GM12878 (cell line): ENCODE data around the gene ACTG1. TPM values are rescaled to one million over a fixed set of nuclear protein-coding genes. Genes with fewer than 3 reads are reported as not detected.

Experiments
- CEBPZ ChIP-seq: fragments of 150-350 bp; IDR thresholded peaks from 2 replicates; pipeline ENCODE4 v1.6.1; 2016; ENCODE audit warnings: low read depth, low read length
- CHD1 ChIP-seq: IDR thresholded peaks from 2 replicates; pipeline ENCODE4 v1.6.1; 2012; ENCODE audit warnings: low read depth, low read length, improper control_type of control experiment
- CREM ChIP-seq: IDR thresholded peaks from 2 replicates; pipeline ENCODE4 v1.6.1; 2014; ENCODE audit warnings: antibody characterized with exemption, low read depth
- DPF2 ChIP-seq: fragments of 450-650 bp; IDR thresholded peaks from 2 replicates; pipeline ENCODE4 v1.6.1; 2017; ENCODE audit warnings: mild to moderate bottlenecking
- EP300 ChIP-seq, 2 experiments: fragments of 150-350 bp in 1 of 2; IDR thresholded peaks; 2 replicates each; pipeline ENCODE4 v1.6.1; 2011 to 2012; ENCODE audit warnings: low read depth in 2 of 2, low read length in 2 of 2, borderline replicate concordance in 1 of 2, improper control_type of control experiment in 1 of 2, inconsistent platforms in 1 of 2; ENCODE audit not compliant: control insufficient read depth in 1 of 2
- FOXM1 ChIP-seq: IDR thresholded peaks from 2 replicates; pipeline ENCODE4 v1.6.1; 2012; ENCODE audit warnings: low read depth, mild to moderate bottlenecking, inconsistent platforms, low read length, moderate library complexity
- HDAC6 ChIP-seq: fragments of 200-600 bp; sonication (generic); IDR thresholded peaks from one replicate; pipeline ENCODE4 v1.8.0; 2017; ENCODE audit warnings: antibody characterized with exemption; ENCODE audit not compliant: unreplicated experiment
- LARP7 ChIP-seq: fragments of 450-650 bp; IDR thresholded peaks from 2 replicates; pipeline ENCODE4 v1.6.1; 2017; ENCODE audit warnings: mild to moderate bottlenecking
- MAX ChIP-seq: IDR thresholded peaks from 2 replicates; pipeline ENCODE4 v1.6.1; 2012; ENCODE audit warnings: low read depth, low read length, improper control_type of control experiment
- MYC ChIP-seq: IDR thresholded peaks from 2 replicates; pipeline ENCODE4 v1.6.1; 2011; ENCODE audit warnings: mild to moderate bottlenecking, low read length, moderate library complexity, inconsistent platforms; ENCODE audit not compliant: insufficient read depth, insufficient replicate concordance, insufficient read length, severe bottlenecking
- RELB ChIP-seq: fragments of 450-650 bp; IDR thresholded peaks from 2 replicates; pipeline ENCODE4 v1.6.1; 2017; ENCODE audit warnings: low read depth, mild to moderate bottlenecking, moderate library complexity
- SKIL ChIP-seq: fragments of 450-650 bp; IDR thresholded peaks from 2 replicates; pipeline ENCODE4 v1.6.1; 2017; ENCODE audit warnings: mild to moderate bottlenecking, low read depth, inconsistent platforms; ENCODE audit not compliant: poor library complexity, severe bottlenecking
- SMAD1 ChIP-seq: fragments of 450-650 bp; IDR thresholded peaks from 2 replicates; pipeline ENCODE4 v1.6.1; 2018; ENCODE audit warnings: mild to moderate bottlenecking, low read depth; ENCODE audit not compliant: partially characterized antibody
- SREBF2 ChIP-seq: IDR thresholded peaks from 2 replicates; pipeline ENCODE4 v1.6.1; 2012; ENCODE audit warnings: mild to moderate bottlenecking, low read length
- SUPT20H ChIP-seq: IDR thresholded peaks from 2 replicates; pipeline ENCODE4 v1.6.1; 2011; ENCODE audit warnings: low read depth, mild to moderate bottlenecking, low read length, moderate library complexity, borderline replicate concordance; ENCODE audit not compliant: control insufficient read depth
- TARDBP ChIP-seq: IDR thresholded peaks from 2 replicates; pipeline ENCODE4 v1.6.1; 2016; ENCODE audit warnings: borderline replicate concordance
- USF1 ChIP-seq: IDR thresholded peaks from 2 replicates; pipeline ENCODE4 v1.6.1; 2011; ENCODE audit warnings: borderline replicate concordance, low read depth, mild to moderate bottlenecking, moderate library complexity, mixed read lengths, low read length; ENCODE audit not compliant: insufficient read depth; ENCODE audit errors: extremely low read length
- ZNF384 ChIP-seq: IDR thresholded peaks from 2 replicates; pipeline ENCODE4 v1.6.1; 2012; ENCODE audit warnings: low read depth, mild to moderate bottlenecking, low read length, improper control_type of control experiment, borderline replicate concordance
- polyA plus RNA-seq, 11 experiments: library from polyadenylated mRNA; depleted of rRNA in 4 of 11; unstranded in 6 of 11; stranded (reverse) in 5 of 11; fragments of >200 nt; fragmentation: Nextera tagmentation in 4 of 11; fragmentation: Illumina TruSeq in 1 of 11; extraction: Ambion mirVana in 4 of 11; extraction: Trizol in 1 of 11; gene quantifications; 1 replicate in 1 of 11; 2 replicates in 10 of 11; pipeline versions ENCODE4 v1.2.1 to v1.2.3, GENCODE V29; 2011 to 2016; ENCODE audit warnings: inconsistent platforms in 2 of 11, missing spikeins in 2 of 11, low read depth in 1 of 11
- total RNA-seq, 4 experiments: library from RNA; depleted of rRNA in 3 of 4; stranded (reverse); fragments of >200 nt in 3 of 4; fragmentation: Illumina TruSeq in 1 of 4; extraction: Trizol in 1 of 4; gene quantifications; 2 replicates each; pipeline versions ENCODE4 v1.2.1 to v1.2.3, GENCODE V29; 2013 to 2021

Gene ACTG1
- total and polyA plus RNA-seq, 10 of the 15 experiments (the other 5 are each of a cell fraction or from before 2014, with no cell fraction given): 810 to 6,105 (median 3,650) TPM

- TF ChIP-seq MAX: no peak
- TF ChIP-seq CREM: no peak
- TF ChIP-seq SUPT20H: no peak
- no peak for TF ChIP-seq HDAC6
- TF ChIP-seq DPF2: 0 out of 2 replicates have a peak, but pooled peaks have one; percentile 62
- no peak for TF ChIP-seq EP300 (IDR thresholded peaks at IDR 0.05; ENCODE audit: borderline replicate concordance in 1 of 2, control insufficient read depth in 1 of 2, low read depth in 2 of 2, low read length in 2 of 2)
- TF ChIP-seq SREBF2: no peak
- TF ChIP-seq ZNF384: no peak
- peak; percentile 53; the same call in 1 of the 2 replicates for TF ChIP-seq CHD1
- no peak for TF ChIP-seq SKIL
- no peak for TF ChIP-seq FOXM1
- peak; percentile 20; the same call in 1 of the 2 replicates for TF ChIP-seq LARP7
- no peak for TF ChIP-seq SMAD1
- TF ChIP-seq CEBPZ: no peak
- TF ChIP-seq MYC: no peak
- no peak for TF ChIP-seq TARDBP
- no peak for TF ChIP-seq RELB
- TF ChIP-seq USF1: no peak
Observed at GRCh38 chr17:81514739-81515529, 2.3 kb upstream of the ACTG1 start (continued).
